GM12864 (cell line): Measurements from ENCODE around the gene CEP78.

Source experiments
- DNase-seq: peaks from one replicate; pipeline ENCODE4 v3.0.0-alpha.2; 2011; ENCODE audit warnings: low read depth
- H3K4me3 ChIP-seq: 2 replicates; pipeline ENCODE4 v1.5.1; 2011; ENCODE audit warnings: mild to moderate bottlenecking, low read depth, low read length, control low read depth
- TF ChIP-seq, protein P1 (sequence below): IDR thresholded peaks from 2 replicates; pipeline ENCODE4 v1.5.1; 2011; ENCODE audit warnings: low read depth, mild to moderate bottlenecking, moderate library complexity, low read length, control low read depth, inconsistent platforms; ENCODE audit errors: missing control alignments

The CEP78 gene

DNA sequence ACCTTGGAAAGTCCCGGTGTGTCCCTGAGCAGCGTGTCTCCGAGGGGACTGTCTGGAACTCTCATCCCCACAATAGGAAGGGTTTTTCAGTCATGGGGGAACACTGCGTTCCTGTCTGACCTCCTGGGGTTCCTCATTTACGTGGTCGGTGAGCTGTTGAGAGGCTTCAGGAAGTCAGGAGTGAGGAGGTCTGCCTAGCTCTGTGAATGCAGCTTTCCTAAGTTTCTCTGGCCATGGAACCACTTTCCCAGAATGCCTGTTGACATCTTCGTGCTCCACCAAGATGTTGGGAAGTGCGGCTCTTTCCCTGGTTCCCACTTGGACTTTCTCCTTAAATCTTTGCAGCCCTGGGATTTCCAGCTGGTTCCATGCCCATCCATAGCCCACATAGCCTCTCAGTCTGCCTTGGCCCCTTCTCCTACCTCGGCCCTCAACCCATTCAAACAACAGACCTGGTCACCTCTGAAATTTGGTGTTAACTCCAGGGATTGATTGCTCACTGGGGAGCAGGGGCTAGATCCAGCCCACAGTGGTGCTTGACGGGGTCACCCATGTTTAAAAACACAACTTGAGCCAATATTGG is 88.3 kb downstream of the CEP78 start:
- no peak for DNase-seq
- H3K4me3 ChIP-seq: no peak overlapping the region
- TF ChIP-seq, protein P1, sequence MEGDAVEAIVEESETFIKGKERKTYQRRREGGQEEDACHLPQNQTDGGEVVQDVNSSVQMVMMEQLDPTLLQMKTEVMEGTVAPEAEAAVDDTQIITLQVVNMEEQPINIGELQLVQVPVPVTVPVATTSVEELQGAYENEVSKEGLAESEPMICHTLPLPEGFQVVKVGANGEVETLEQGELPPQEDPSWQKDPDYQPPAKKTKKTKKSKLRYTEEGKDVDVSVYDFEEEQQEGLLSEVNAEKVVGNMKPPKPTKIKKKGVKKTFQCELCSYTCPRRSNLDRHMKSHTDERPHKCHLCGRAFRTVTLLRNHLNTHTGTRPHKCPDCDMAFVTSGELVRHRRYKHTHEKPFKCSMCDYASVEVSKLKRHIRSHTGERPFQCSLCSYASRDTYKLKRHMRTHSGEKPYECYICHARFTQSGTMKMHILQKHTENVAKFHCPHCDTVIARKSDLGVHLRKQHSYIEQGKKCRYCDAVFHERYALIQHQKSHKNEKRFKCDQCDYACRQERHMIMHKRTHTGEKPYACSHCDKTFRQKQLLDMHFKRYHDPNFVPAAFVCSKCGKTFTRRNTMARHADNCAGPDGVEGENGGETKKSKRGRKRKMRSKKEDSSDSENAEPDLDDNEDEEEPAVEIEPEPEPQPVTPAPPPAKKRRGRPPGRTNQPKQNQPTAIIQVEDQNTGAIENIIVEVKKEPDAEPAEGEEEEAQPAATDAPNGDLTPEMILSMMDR: no peak

DNA sequence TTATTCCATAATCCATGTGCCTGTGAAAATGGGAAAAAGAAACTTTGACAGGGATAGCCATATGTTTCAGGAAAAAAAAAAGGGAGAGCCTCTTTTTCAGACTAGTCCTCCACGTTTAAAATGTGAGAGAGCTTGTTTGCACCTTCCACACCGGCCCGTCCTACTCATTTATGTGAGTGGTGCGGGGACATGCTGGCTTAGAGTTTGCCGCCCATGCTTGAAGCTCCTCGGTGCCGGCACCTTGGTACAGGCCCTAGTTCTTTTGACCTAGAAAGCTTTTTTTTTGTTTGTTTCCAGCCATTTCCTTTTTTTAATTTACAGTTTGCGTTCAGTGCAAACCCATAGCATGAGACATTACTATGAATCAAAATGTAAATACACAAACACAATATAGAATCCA is 88.8 kb downstream of the CEP78 start:
- no peak for DNase-seq
- TF ChIP-seq, protein P1: no peak
- no peak overlapping the region for H3K4me3 ChIP-seq

DNA sequence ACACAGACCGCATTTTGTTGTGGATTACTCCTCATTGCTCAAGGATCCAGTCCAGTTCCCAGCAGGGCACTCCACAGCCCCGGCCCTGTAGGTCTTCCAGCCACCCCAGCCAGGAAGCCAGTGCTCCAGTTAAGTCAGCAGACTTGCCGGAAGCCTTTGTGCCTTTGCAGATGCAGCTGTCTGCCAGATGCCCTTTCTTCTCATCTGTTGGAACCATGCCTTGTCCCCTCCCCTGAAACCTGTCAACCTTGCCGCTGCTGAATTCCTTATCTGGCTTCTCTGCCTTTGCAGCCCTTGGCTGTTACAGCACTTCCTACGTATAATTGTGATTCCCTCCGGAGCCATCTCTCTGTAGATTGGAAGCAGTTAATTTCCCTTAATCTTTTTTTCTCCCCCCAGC is 89.5 kb downstream of the CEP78 start:
- TF ChIP-seq, protein P1: no peak
- DNase-seq: no peak
- H3K4me3 ChIP-seq: no peak overlapping the region

DNA sequence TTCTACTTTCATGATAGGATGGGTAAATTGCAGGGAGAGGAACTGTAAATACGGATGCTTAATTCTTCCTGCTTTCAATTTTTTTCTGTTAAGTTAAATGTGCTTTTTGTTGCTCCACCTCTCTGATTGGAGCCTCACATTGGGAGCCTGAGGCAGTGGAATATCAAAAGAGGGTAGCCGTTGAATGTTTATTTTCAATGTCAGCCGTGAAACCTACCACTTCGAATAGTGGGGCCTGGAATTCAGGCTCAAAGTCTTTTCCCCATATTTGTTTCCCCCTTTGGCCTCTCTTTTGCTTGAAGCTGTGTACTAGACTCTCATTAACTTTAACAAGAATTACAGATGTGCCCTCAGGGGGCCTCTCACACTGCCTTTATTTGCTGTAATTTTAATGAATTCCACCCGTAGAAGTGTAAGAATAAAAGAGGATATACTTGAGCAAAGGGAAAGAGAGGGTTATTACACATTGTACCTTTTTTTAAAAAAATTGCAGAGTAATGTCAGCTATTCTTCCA is 90.0 kb downstream of the CEP78 start:
- H3K4me3 ChIP-seq: no peak overlapping the region
- TF ChIP-seq, protein P1: no peak
- no peak for DNase-seq

DNA sequence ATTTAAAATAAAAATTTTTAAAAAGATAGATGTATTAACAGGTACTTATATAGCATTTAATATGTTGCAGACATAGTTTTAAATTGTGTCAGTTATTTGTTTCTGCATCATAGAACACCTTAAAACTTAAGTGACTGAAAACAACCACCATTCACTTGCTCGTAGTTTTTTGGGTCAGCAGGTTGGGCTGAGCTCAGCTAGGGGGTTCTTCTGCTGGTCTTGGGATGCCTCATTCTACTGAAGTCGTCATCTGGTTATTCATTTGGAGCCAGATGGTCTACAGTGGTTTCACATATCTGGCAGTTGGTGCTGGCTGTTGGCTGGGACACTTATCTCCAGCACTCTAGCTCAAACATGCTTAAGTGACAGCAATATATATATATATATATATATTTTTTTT is 90.7 kb downstream of the CEP78 start:
- no peak for DNase-seq
- TF ChIP-seq, protein P1: no peak
- H3K4me3 ChIP-seq: no peak overlapping the region
